H9 (cell line): ENCODE results near the gene ALDH5A1. TPM values are rescaled to one million over a fixed set of nuclear protein-coding genes. Genes with fewer than 3 reads are reported as not detected.

Experiments
- DNase-seq: peaks from one replicate; pipeline ENCODE4 v3.0.0-alpha.2; 2017
- H2AFZ ChIP-seq: one replicate; pipeline ENCODE4 v1.6.1; 2013; ENCODE audit warnings: mild to moderate bottlenecking, low read length, control low read depth, moderate library complexity
- H2AK5ac ChIP-seq: 2 replicates; pipeline ENCODE4 v1.6.1; 2013; ENCODE audit warnings: low read length, control low read depth, mixed read lengths; ENCODE audit not compliant: insufficient read length
- H2BK120ac ChIP-seq: one replicate; pipeline ENCODE4 v1.6.1; 2013; ENCODE audit warnings: low read depth, mild to moderate bottlenecking, low read length, control low read depth, inconsistent platforms; ENCODE audit not compliant: poor library complexity, severe bottlenecking
- H2BK12ac ChIP-seq: 2 replicates; pipeline ENCODE4 v1.6.1; 2013; ENCODE audit warnings: low read length, control low read depth, mixed read lengths, low read depth; ENCODE audit not compliant: insufficient read length
- H2BK15ac ChIP-seq: 2 replicates; pipeline ENCODE4 v1.6.1; 2013; ENCODE audit warnings: low read depth, low read length, control low read depth
- H2BK20ac ChIP-seq: one replicate; pipeline ENCODE4 v1.6.1; 2013; ENCODE audit warnings: low read depth, mild to moderate bottlenecking, low read length, control low read depth, inconsistent platforms; ENCODE audit not compliant: poor library complexity, severe bottlenecking
- H2BK5ac ChIP-seq: 2 replicates; pipeline ENCODE4 v1.6.1; 2013; ENCODE audit warnings: low read length, control low read depth, mixed read lengths; ENCODE audit not compliant: insufficient read length
- H3K14ac ChIP-seq: 2 replicates; pipeline ENCODE4 v1.6.1; 2013; ENCODE audit warnings: low read length, control low read depth; ENCODE audit not compliant: insufficient read depth
- H3K18ac ChIP-seq: 2 replicates; pipeline ENCODE4 v1.6.1; 2013; ENCODE audit warnings: low read depth, mild to moderate bottlenecking, mixed read lengths, low read length, control low read depth; ENCODE audit not compliant: insufficient read length
- H3K23ac ChIP-seq: 2 replicates; pipeline ENCODE4 v1.6.1; 2013; ENCODE audit warnings: low read length, control low read depth, mixed read lengths, low read depth; ENCODE audit not compliant: insufficient read length
- H3K23me2 ChIP-seq: 2 replicates; pipeline ENCODE4 v1.6.1; 2013; ENCODE audit warnings: low read depth, mild to moderate bottlenecking, mixed read lengths, low read length, control low read depth; ENCODE audit not compliant: insufficient read length, poor library complexity, severe bottlenecking
- H3K27ac ChIP-seq: 2 replicates; pipeline ENCODE4 v1.5.1; 2013; ENCODE audit warnings: low read length, control low read depth, mixed read lengths, low read depth; ENCODE audit not compliant: insufficient read length
- H3K27me3 ChIP-seq: 2 replicates; pipeline ENCODE4 v1.6.1; 2013; ENCODE audit warnings: low read length, control low read depth, inconsistent platforms; ENCODE audit not compliant: insufficient read depth
- H3K4ac ChIP-seq: 2 replicates; pipeline ENCODE4 v1.6.1; 2013; ENCODE audit warnings: low read depth, mild to moderate bottlenecking, control low read depth, inconsistent platforms, low read length, moderate library complexity
- H3K4me1 ChIP-seq: 2 replicates; pipeline ENCODE4 v1.6.1; 2013; ENCODE audit warnings: low read length, control low read depth, inconsistent platforms; ENCODE audit not compliant: insufficient read depth
- H3K4me2 ChIP-seq: 2 replicates; pipeline ENCODE4 v1.6.1; 2013; ENCODE audit warnings: low read length, control low read depth, mixed read lengths; ENCODE audit not compliant: insufficient read length, insufficient read depth
- H3K56ac ChIP-seq: 2 replicates; pipeline ENCODE4 v1.6.1; 2013; ENCODE audit warnings: low read depth, mild to moderate bottlenecking, mixed read lengths, low read length, control low read depth; ENCODE audit not compliant: insufficient read length
- H3K79me1 ChIP-seq: 2 replicates; pipeline ENCODE4 v1.6.1; 2013; ENCODE audit warnings: low read depth, mild to moderate bottlenecking, moderate library complexity, low read length, control low read depth, inconsistent platforms; ENCODE audit not compliant: insufficient read depth, poor library complexity, severe bottlenecking
- H3K79me2 ChIP-seq: 2 replicates; pipeline ENCODE4 v1.6.1; 2013; ENCODE audit warnings: low read length, control low read depth, inconsistent platforms; ENCODE audit not compliant: insufficient read depth
- H3K9ac ChIP-seq: 2 replicates; pipeline ENCODE4 v1.6.1; 2013; ENCODE audit warnings: low read length, control low read depth, mixed read lengths; ENCODE audit not compliant: insufficient read length; ENCODE audit errors: extremely low read depth
- H3K9me3 ChIP-seq: one replicate; pipeline ENCODE4 v1.6.1; 2013; ENCODE audit warnings: low read depth, low read length, inconsistent platforms; ENCODE audit not compliant: control insufficient read depth
- H3T11ph ChIP-seq: one replicate; pipeline ENCODE4 v1.6.1; 2013; ENCODE audit warnings: mild to moderate bottlenecking, low read length, control low read depth, inconsistent platforms
- H4K20me1 ChIP-seq: one replicate; pipeline ENCODE4 v1.6.1; 2013; ENCODE audit not compliant: control insufficient read depth, insufficient read length, insufficient read depth
- H4K5ac ChIP-seq: 2 replicates; pipeline ENCODE4 v1.6.1; 2013; ENCODE audit warnings: low read depth, mild to moderate bottlenecking, mixed read lengths, low read length, control low read depth; ENCODE audit not compliant: insufficient read length
- H4K8ac ChIP-seq: replicated peaks from 2 replicates; pipeline ENCODE4 v1.6.1; 2013; ENCODE audit warnings: low read length, control low read depth, mixed read lengths, low read depth; ENCODE audit not compliant: insufficient read length
- H4K91ac ChIP-seq: 2 replicates; pipeline ENCODE4 v1.6.1; 2013; ENCODE audit warnings: low read depth, mild to moderate bottlenecking, moderate library complexity, mixed read lengths, low read length, control low read depth; ENCODE audit not compliant: insufficient read length
- H3K27ac Mint-ChIP-seq, 3 experiments: 2 replicates in 2 of 3; 3 replicates in 1 of 3; pipeline ENCODE4 v1.8.0; 2020 to 2021; ENCODE audit warnings: mixed read lengths in 3 of 3, mild to moderate bottlenecking in 1 of 3, moderate library complexity in 1 of 3
- H3K27me3 Mint-ChIP-seq: 2 replicates; pipeline ENCODE4 v1.8.0; 2021; ENCODE audit warnings: low read depth, mild to moderate bottlenecking, moderate library complexity, mixed read lengths
- H3K36me3 Mint-ChIP-seq, 3 experiments: 2 replicates in 2 of 3; 3 replicates in 1 of 3; pipeline ENCODE4 v1.8.0; 2020 to 2021; ENCODE audit warnings: low read depth in 3 of 3, mixed read lengths in 3 of 3; ENCODE audit not compliant: insufficient read depth in 1 of 3
- H3K4me1 Mint-ChIP-seq, 2 experiments: 2 replicates each; pipeline ENCODE4 v1.8.0; 2020; ENCODE audit warnings: mixed read lengths in 2 of 2
- H3K4me3 Mint-ChIP-seq, 2 experiments: 2 replicates in 1 of 2; 3 replicates in 1 of 2; pipeline ENCODE4 v1.8.0; 2020 to 2021; ENCODE audit warnings: mild to moderate bottlenecking in 2 of 2, mixed read lengths in 2 of 2, moderate library complexity in 1 of 2
- H3K9me3 Mint-ChIP-seq, 2 experiments: 2 replicates in 1 of 2; 3 replicates in 1 of 2; pipeline ENCODE4 v1.8.0; 2020; ENCODE audit warnings: mild to moderate bottlenecking in 2 of 2, mixed read lengths in 2 of 2, moderate library complexity in 1 of 2
- WGBS: extraction: QIAGEN DNeasy Blood & Tissue Kit; methylation state at CpG from one replicate; pipeline ENCODE4 v1.1.7; 2013; ENCODE audit warnings: missing lambda C conversion rate, low lambda C conversion rate, mixed read lengths; ENCODE audit not compliant: insufficient read length; ENCODE audit errors: extremely low coverage; 5-methylcytosine and 5-hydroxymethylcytosine counted together
- total RNA-seq: library from RNA; stranded (reverse); gene quantifications from 2 replicates; pipeline ENCODE4 v1.2.1, GENCODE V29; 2021
- TF ChIP-seq, protein P1 (sequence below): fragments of 200-600 bp; sonication (generic); conservative IDR thresholded peaks from 3 replicates; pipeline ENCODE4 v1.8.0; 2021; ENCODE audit warnings: antibody characterized with exemption, mild to moderate bottlenecking

The ALDH5A1 gene
- total RNA-seq, 1 experiment from 2014 or later, result 5.4 TPM

DNA sequence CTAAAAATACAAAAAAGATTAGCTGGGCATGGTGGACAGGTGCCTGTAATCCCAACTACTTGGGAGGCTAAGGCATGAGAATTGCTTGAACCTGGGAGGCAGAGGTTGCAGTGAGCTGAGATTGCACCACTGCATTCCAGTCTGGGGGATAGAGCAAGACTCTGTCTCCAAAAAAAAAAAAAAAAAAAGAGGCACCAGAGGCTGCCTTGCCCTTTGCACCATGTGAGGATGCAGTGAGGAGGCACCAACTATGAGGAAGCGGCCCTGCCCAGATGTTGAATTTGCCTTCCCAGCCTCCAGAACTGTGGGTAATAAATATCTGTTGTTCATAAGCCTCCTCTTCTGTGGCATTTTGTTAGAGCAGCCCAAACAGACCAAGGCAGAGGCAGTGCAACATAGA is 54.4 kb downstream of the ALDH5A1 start:
- no peak overlapping the region for H3K56ac ChIP-seq
- H3K14ac ChIP-seq, result no peak overlapping the region
- H3K27ac ChIP-seq, result no peak overlapping the region
- no peak for DNase-seq
- H2BK5ac ChIP-seq, result no peak overlapping the region
- no peak overlapping the region for H4K5ac ChIP-seq
- H3T11ph ChIP-seq, result no peak overlapping the region
- Mint-ChIP-seq H3K27me3 (peaks cover 3% of the 10 kb centered on the region; the same call in 1 of the 2 replicates), H3K4me1 (peaks cover 6 to 15% of the 10 kb centered on the region in 2 experiments), H3K4me3 (no peak overlapping the region), H3K27ac (no peak overlapping the region; a peak in 1 of 7 replicates), H3K9me3 (no peaks in the 10 kb centered on the region), H3K36me3 (no peaks in the 10 kb centered on the region)
- H3K4me1 ChIP-seq, result no peaks in the 10 kb centered on the region
- H4K8ac ChIP-seq, result no peak overlapping the region
- TF ChIP-seq, protein P1, sequence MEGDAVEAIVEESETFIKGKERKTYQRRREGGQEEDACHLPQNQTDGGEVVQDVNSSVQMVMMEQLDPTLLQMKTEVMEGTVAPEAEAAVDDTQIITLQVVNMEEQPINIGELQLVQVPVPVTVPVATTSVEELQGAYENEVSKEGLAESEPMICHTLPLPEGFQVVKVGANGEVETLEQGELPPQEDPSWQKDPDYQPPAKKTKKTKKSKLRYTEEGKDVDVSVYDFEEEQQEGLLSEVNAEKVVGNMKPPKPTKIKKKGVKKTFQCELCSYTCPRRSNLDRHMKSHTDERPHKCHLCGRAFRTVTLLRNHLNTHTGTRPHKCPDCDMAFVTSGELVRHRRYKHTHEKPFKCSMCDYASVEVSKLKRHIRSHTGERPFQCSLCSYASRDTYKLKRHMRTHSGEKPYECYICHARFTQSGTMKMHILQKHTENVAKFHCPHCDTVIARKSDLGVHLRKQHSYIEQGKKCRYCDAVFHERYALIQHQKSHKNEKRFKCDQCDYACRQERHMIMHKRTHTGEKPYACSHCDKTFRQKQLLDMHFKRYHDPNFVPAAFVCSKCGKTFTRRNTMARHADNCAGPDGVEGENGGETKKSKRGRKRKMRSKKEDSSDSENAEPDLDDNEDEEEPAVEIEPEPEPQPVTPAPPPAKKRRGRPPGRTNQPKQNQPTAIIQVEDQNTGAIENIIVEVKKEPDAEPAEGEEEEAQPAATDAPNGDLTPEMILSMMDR, result no peak
- no peaks in the 10 kb centered on the region for H3K79me1 ChIP-seq
- no peak overlapping the region for H2BK12ac ChIP-seq
- H4K91ac ChIP-seq, result no peak overlapping the region
- H3K4me2 ChIP-seq, result no peak overlapping the region
- H3K27me3 ChIP-seq, result no peaks in the 10 kb centered on the region
- no peak overlapping the region for H2BK20ac ChIP-seq
- no peak overlapping the region for H2AK5ac ChIP-seq
- H2AFZ ChIP-seq, result no peak overlapping the region
- H3K4ac ChIP-seq, result no peak overlapping the region
- H3K23me2 ChIP-seq, result no peaks in the 10 kb centered on the region
- H3K9me3 ChIP-seq, result no peaks in the 10 kb centered on the region
- no peak overlapping the region for H3K18ac ChIP-seq
- H2BK15ac ChIP-seq, result no peak overlapping the region
- H4K20me1 ChIP-seq, result no peaks in the 10 kb centered on the region
- no peak overlapping the region for H3K9ac ChIP-seq
- H3K79me2 ChIP-seq, result no peaks in the 10 kb centered on the region
- WGBS, result no CpG with 5 or more reads among the region's 1 CpG
- H3K23ac ChIP-seq, result no peak overlapping the region
- H2BK120ac ChIP-seq, result no peak overlapping the region
